HG03432 (cell line): Measurements from ENCODE around the gene CDC27.
"Not testable (repeated sequence)": the region's sequence is repeated elsewhere in the genome, so short reads cannot be mapped to it uniquely, and the experiment has no call there.

Experiments
- ATAC-seq: cut with Tn5 transposase; IDR thresholded peaks from one replicate; pipeline ENCODE4 v1.9.1; 2021; ENCODE audit warnings: mild to moderate bottlenecking, moderate library complexity; ENCODE audit not compliant: unreplicated experiment

Gene CDC27

DNA sequence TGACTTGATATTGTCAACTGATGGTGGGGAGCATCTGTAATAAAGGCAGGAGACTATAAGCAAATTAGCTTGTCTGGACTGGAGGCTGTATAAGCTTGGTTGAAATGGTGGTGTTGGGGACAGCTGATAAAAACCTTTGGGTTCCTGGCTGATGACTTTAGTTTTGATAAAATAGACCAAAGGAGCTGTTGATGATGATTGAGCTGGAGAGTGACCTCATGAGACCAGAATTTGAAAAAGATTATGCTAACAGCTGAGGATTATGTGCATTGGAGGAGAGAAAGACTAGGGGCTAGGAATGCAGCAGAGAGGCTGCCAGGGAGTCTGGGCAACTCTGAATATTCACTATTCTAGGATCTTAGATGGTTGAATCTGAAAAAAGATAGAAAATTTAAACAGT, 8.7 kb upstream of the CDC27 start:
- no peak for ATAC-seq

DNA sequence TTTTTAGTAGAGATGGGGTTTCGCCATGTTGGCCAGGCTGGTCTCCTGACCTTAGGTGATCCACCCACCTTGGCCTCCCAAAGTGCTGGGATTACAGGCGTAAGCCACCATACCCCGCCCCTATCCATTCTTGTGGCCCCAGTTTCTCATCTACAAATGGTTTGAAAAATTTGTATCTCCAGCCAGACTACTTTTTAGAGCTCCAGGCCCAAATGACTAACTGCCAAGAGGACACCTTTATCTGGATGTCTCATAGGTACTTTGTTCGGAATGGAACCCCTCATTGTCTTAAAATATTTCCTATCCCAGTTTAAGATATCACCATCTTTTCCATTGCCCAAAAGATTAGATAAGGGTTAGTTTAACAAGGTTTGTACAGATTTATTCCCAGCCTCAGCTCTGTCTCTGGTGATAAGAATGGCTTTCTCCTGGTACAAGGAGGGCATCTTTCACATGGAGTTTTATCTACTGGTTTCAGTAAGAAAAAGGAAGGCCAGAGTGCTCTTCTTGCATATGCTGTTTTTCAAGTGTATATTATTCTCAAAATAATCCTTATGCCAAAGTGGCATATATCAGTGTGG, 4.9 kb upstream of the CDC27 start:
- no peak for ATAC-seq

DNA sequence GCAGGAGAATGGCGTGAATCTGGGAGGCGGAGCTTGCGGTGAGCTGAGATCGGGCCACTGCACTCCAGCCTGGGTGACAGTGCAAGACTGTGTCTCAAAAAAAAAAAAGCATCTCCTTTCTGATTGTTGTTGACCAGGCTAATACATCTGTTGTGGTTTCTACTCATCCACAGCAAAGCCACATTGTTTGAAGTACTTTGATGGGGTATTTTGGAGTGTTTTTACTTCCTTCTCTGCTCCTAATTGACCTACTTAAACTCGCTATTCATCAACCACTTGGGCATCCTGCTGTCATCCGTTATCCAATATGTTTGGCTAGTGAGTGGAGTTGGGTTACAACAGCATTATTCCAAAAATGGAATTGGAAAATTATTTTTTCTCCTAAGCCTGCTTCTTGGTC, 3.5 kb upstream of the CDC27 start:
- no peak for ATAC-seq

DNA sequence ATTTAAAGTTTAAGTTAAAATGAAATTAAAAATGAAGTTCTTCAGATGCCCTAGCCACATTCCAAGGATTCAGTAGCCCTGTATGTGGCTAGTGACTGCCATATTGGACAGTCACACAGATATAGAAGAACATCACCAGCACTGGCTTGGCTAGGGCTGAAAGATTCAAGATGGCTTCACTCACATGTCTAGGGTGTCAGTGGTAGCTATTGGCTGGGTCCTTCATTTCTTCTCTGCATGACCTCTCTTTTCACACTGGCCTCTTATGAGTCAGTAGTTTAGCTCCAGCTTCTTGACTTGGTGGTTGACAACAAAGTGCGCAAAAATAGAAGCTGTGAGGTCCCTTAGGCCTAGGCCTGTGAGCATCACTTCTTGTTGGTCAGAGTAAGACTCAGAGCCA, 1.7 kb upstream of the CDC27 start:
- no peak for ATAC-seq

DNA sequence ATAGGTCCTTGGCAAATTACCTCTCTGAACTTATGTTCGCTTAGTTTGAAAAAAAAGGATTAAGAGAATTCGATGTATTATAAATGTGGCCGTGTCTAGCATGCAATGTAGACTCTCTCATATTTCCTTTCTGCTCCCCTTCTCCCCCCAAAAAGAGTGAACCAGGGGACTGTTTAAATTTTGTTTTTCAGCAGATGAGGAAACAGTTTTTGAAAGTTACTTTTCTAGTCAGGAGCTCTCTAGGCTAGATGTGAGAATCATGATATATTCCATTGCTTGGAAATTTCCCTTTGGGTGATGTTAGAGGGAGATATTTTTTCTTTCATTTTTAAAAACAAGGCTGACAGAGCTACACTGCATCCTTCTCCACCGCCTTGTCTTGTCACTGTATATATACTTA, 1.1 kb upstream of the CDC27 start:
- ATAC-seq = no peak

DNA sequence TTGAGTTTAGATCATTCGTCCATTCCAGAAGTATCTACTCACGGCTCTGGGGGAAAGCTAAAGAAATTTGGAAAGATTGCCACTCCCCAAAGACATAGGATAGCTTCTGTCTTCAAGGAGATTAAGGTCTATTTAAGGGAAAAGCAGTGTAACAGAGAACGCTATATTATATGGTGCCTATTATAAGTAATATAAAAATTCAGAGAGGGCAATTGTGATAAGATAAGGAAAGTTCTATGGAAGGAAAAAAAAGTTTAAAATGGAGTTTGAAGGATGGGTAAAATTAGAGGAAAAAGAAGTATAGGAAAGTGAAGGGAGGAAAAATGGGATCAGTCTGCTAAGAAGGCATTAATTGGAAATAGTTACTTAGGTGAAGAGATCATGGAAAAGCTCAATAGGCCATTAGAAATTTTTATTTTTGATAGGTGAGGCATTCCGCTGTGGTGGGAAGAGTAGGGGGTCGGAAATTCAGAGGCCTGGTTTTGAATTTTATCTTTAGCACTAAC, 690 bp upstream of the CDC27 start:
- ATAC-seq = peak; percentile 2

DNA sequence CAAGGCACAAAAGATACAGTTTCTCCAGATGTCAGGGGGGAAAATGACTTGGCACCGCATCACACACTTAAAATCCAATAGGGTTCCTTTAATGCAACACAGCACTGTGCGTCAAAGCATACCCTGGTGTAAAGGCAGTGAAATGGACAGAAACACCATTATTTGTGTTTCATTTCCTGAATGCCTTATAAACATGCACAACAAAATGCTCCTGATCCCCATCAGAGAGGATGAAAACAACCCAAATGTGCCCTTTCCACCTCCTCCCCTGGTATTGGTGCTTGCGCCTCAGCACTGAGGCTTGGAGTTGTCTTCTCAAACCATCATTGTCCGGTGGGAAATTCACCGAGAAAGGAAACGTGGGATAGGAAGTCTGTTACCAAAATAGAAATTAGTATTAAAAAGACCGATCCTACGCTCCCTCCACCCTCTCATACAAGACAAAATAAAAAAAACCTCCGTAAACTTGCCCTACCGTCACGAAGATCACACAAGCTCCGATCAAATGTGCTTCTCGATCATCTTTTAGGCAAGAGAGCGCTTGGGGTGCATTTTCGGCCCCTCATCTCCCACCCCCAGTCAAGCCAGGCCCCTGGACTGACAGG, 722 bp downstream of the CDC27 start:
- ATAC-seq = no peak

DNA sequence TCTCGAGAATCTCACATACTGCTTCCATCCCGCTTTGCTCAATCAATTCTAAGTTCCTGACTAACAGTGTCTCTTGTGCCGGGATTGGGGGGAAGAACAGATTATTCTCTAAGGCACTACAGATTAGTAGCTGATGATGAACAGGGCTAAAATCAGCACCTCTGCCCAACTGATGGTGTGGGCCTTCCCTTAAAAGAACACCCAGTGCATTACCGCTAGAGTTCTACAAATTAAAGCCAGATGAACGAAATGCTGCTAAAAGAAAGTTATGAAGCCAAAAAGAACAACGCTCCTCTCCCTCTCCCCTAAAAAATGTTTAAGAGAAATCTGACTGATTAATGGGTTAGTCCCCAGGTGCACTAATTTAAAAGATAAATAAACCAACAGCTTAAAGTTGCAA, 4.4 kb downstream of the CDC27 start:
- ATAC-seq = no peak

DNA sequence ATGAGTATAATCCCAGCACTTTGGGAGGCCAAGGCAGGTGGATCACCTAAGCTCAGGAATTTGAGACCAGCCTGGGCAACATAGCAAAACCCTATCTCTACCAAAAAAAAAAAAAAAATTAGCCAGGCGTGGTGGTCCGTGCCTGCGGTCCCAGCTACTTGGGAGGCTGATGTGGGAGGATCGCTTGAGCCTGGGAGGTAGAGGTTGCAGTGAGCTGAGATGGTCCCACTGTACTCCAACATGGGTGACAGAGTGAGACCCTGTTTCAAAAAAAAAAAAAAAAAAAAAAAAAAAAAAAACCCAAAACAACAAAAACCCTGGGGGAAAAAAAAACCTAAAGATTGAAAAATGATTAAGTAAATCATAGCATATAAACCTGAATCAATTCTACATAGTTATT, 8.1 kb downstream of the CDC27 start:
- ATAC-seq = not testable (repeated sequence)

DNA sequence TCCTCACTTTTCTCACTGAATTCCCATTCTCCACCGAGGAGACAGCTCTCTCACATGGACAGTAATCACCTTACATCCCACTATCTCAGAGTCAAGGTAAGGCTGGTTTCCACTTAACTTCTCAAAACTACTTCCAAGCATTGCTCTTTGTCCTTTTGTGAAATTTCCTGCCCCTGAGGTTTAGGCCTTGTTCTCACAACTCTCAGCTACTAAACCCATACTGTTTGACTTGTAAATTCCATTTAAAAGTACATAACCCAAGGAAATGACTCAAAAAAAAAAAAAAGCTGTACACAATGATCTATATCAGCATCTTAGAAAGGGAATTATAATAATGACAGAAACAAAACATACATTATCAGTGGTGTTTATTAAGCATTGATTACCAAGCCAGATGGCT, 8.8 kb downstream of the CDC27 start:
- no peak for ATAC-seq

DNA sequence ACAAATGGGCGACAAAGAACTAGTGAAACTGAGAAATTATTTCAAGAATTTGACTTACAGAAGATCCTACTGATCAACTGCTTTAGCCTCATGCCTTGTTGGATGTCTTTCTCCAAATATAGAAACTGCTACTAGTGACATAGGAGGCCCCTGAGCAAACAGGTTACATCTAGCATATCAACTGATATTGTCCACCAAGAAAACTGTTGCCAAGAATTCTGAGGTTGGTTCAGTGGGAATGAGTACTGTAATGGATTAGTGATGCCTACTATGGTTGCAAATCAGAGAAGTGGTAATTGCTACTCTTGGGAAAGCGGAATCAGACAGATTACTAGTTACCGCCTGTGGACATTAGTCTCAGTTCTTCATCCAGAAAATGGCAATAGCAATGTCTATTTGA, 10.0 kb downstream of the CDC27 start:
- no peak for ATAC-seq

DNA sequence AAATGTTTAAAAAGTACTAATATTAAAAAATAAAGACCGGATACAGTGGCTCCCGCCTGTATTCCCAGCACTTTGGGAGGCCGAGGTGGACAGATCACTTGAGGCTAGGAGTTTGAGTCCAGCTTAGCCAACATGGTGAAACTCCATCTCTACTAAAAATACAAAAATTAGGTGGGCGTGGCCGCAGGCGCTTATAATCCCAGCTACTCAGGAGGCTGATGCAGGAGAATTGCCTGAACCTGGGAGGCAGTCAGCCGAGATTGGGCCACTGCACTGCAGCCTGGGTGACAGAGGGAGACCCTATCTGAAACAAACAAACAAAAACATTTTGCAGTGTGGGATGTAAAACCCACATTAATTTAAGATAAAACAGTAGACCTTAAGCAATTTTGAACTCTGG, 11.8 kb downstream of the CDC27 start:
- ATAC-seq = no peak

DNA sequence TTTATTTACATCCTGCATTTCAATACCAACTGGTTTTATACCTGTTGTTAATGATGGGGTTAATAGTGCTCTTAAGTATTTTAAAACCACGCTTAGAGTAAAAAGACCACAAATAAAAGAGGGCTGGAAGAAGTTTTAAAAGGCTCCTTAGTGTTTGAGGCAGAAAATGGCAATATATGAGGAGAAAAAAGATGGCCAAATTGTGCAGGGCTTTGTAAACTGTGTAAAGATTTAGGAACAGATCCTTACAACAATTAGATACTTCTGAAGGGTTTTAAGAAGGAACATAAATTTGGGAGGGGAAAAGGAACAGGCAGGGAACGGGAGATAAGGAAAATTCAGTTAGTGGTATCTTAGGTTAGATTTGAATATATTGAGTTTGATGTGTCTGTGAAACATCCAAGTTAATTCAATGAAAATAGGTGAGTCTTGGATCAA, 12.7 kb downstream of the CDC27 start:
- no peak for ATAC-seq

DNA sequence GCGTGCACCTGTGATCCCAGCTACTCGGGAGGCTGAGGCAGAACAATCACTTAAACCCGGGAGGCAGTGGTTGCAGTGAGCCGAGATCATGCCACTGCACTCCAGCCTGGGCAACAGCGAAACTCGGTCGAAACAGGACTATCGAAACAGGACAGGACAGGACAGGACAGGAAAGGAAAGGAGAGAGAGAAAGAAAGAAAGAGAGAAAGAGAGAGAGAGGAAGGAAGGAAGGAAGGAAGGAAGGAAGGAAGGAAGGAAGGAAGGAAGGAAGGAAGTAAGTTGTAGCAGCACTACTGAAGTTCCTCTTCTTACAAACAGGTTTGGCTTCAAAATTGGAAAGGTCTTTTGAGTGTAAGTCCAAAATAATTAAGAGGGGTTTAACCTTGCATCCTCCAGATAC, 14.3 kb downstream of the CDC27 start:
- not testable (repeated sequence) for ATAC-seq

DNA sequence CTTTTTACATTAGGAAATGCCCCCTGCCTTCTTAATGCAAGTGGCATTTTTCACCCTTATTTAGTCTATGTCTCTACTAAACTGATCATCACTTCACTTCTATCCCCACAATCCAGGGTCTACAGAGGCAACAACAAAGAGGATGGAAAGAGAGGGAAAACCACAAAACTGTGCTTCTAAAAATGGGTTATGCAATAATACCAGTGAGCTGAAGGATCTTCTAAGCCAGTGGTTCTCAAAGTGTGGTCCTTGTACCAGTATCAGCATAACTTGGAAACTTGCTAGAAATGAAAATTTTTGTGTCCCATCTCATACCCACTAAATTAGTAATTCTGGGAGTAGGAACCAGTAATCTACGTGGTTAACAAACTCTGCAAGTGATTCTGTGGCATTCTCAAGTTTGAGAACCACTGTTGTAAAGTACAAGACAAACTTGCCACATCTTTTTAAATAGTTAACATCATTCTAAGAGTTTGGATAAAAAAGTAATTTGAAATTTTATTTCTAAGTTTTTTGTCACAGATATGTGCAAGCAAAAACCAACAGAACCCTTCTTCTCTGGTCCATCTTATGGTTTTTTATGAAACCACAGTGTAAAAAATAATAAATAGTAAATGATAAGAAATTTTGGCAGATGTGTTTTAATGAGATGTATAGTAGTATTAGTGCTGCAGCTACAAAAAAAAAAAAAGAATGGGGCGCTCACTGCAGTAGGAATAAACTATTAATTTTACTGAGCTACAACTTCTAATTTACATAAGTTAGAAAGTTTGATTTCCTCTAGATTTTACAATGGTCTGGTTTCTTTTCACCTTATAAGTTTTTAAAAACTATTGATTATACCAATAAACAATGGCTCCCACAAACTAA, 16.2 kb downstream of the CDC27 start:
- ATAC-seq = no peak

DNA sequence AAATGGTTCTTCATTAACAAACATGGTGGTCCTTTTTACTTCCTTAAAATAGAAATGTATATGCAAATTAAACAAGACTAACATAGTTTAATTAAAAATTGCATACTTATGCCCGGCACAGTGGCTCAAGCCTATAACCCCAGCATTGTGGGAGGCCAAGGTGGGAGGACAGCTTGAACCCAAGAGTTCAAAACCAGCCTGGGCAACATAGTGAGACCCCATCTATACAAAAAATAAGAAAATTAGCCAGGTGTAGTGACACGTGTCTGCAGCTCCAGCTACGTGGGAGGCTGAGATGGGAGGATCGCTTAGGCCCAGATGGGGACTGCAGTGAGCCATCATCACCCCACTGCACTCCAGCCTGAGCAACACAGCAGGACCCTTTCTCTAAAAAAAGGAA, 18.4 kb downstream of the CDC27 start:
- ATAC-seq = no peak

DNA sequence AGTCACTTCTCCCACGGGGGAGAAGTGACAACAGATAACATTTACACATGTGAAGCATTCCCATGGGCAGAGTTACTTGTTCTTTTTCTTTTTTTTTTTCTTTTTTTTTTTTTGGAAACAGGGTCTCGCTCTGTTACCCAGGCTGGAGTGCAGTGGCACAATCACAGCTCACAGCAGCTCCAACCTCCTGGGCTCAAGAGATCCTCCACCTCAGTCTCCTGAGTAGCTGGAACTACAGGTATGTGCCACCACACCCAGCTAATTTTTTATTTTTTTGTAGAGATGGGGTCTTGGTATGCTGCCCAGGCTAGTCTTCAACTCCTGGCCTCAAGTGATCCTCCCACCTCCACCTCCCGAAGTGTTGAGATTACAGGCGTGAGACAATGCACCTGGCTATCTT, 20.2 kb downstream of the CDC27 start:
- ATAC-seq = not testable (repeated sequence)

DNA sequence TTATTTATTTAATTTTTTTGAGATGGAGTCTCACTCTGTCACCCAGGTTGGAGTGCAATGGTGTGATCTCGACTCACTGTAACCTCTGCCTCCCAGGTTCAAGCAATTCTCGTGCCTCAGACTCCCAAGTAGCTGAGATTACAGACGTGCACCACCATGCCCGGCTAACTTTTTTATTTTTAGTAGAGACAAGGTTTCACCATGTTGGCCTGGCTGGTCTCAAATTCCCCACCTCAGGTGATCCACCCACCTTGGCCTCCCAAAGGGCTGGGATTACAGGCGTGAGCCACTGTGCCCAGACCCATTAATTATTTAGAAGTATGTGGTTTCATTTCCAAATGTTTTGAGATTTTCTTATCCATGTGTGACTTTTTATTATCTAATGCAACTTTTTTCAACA, 22.2 kb downstream of the CDC27 start:
- not testable (repeated sequence) for ATAC-seq

DNA sequence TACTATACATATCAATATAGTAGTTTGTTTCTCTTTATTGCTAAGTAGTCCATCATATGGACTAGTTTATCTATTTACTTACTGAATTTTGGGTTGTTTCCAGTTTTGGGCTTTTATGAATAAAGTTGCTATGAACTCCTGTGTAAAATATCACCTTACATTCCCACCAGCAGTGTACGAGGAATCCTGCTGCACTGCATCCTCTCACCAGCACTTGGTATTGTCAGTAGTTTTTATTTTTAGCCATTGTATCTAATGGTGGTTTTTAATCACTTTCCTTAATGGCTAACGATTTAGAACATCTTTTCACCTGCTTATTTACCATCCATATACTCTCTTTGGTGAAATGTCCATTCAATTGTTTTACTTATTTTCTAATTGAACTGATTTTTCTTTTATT, 24.0 kb downstream of the CDC27 start:
- ATAC-seq = no peak

DNA sequence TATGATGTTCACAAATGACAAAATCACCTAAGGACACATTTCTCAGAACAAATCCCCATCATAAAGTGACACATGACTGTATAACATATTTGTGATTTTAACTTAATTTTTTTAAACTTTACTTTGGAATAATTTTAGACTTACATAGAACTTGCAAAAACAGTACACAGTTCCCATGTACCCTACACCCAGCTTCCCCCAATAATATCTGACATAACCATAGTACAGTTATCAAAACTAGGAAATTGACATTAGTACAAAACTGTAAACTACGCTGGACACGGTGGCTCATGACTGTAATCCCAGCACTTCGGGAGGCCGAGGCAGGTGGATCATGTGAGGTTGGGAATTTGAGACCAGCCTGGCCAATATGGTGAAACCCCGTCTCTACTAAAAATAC, 24.8 kb downstream of the CDC27 start:
- no peak for ATAC-seq

DNA sequence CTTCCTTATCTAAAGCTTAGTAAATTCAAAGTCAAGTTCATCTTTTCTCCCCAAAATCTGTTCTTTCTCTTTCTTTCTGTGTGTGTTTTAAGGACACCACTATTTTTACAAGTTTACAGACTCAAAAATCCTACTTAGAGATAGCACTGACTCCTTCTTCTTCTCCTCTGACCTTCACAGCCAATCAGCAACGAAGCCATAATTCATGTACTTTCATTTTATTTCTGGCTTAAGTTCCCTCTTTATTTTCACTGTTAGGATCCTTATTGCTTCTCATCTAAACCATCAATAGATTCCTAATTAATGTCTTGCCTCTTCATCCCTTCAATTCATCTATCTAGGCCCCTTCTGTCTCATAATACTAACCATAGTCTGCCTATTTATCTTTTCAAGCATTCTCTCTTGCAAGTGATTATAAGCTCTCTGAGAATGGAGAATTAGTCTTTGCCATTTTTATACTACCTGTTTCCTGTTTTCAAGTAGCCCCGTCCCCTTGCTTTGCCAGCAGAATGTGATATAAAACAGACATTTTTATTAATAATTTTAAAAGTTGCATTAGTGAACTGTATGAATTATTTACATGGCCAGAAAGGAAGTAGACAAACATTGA, 27.0 kb downstream of the CDC27 start:
- ATAC-seq = no peak

DNA sequence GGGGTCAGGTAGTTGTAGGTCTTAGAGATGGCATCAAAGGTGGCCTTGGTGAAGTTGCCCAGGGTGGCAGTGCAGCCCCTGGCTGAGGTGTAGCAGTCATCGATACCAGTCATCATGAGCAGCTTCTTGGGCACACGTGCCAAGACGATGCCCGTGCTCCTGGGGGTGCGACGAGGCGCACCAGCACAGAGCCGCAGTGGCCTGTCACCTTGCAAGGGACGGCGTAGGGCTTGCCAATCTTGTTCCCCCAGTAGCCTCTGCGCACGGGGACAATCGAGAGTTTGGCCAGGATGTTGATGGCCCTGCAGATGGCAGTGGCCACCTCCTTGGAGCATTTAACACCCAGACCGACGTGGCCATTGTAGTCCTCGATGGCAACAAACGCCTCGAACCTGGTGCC, 29.8 kb downstream of the CDC27 start:
- ATAC-seq = no peak
